Testis (tissue), 2 donors: ENCODE results near the gene CPSF2.

Experiments
- CTCF ChIP-seq, 3 experiments: fragments of 450-650 bp in 2 of 3; fragments of 200-600 bp in 1 of 3; sonication (generic) in 1 of 3; IDR thresholded peaks; one replicate each; pipeline ENCODE4 v1.5.1; 2016 to 2019; ENCODE audit warnings: antibody characterized with exemption in 3 of 3, mild to moderate bottlenecking in 2 of 3, moderate library complexity in 1 of 3
- POLR2A ChIP-seq: fragments of 450-650 bp; IDR thresholded peaks from one replicate; pipeline ENCODE4 v1.6.1; 2017; ENCODE audit warnings: antibody characterized with exemption, mild to moderate bottlenecking, moderate library complexity

- TF ChIP-seq CTCF (IDR thresholded peaks at IDR 0.05) (no peak), POLR2A (no peak)
Measured at GRCh38 chr14:92190768-92191167, 69.0 kb downstream of the CPSF2 start.
